Loucy (cell line): ENCODE measurements around the gene TENM4.

ENCODE experiments used
- H2AFZ ChIP-seq: fragments of 200-600 bp; sonication (generic); 2 replicates; pipeline ENCODE4 v1.6.0; 2016; ENCODE audit warnings: antibody characterized with exemption, mild to moderate bottlenecking, low read length, moderate library complexity
- H3F3A ChIP-seq: fragments of 200-600 bp; 2 replicates; pipeline ENCODE4 v1.6.0; 2016; ENCODE audit warnings: antibody characterized with exemption, low read depth, mild to moderate bottlenecking
- H3K27me3 ChIP-seq: fragments of 200-600 bp; sonication (generic); 2 replicates; pipeline ENCODE4 v1.6.1; 2014; ENCODE audit warnings: low read length, mild to moderate bottlenecking; ENCODE audit not compliant: insufficient read depth, poor library complexity, severe bottlenecking
- H3K36me3 ChIP-seq: fragments of 200-600 bp; sonication (generic); 2 replicates; pipeline ENCODE4 v1.6.1; 2016; ENCODE audit warnings: low read length; ENCODE audit not compliant: insufficient read depth
- H3K4me1 ChIP-seq: fragments of 200-600 bp; sonication (generic); 2 replicates; pipeline ENCODE4 v1.5.1; 2014; ENCODE audit warnings: low read length, mild to moderate bottlenecking; ENCODE audit not compliant: insufficient read depth, poor library complexity, severe bottlenecking
- H3K4me2 ChIP-seq: fragments of 200-600 bp; sonication (generic); 2 replicates; pipeline ENCODE4 v1.6.0; 2014; ENCODE audit warnings: antibody characterized with exemption, low read length, low read depth, mild to moderate bottlenecking; ENCODE audit not compliant: poor library complexity, severe bottlenecking
- H3K4me3 ChIP-seq: fragments of 200-600 bp; sonication (generic); 2 replicates; pipeline ENCODE4 v1.5.1; 2014; ENCODE audit warnings: low read length, mild to moderate bottlenecking, mixed read lengths; ENCODE audit not compliant: poor library complexity, severe bottlenecking
- H3K79me2 ChIP-seq: fragments of 200-600 bp; sonication (generic); 2 replicates; pipeline ENCODE4 v1.6.1; 2014; ENCODE audit warnings: low read length; ENCODE audit not compliant: insufficient read depth
- H3K9ac ChIP-seq: fragments of 200-600 bp; sonication (generic); 2 replicates; pipeline ENCODE4 v1.6.0; 2014; ENCODE audit warnings: mild to moderate bottlenecking, low read depth, low read length, moderate library complexity; ENCODE audit not compliant: poor library complexity, severe bottlenecking
- H3K9me2 ChIP-seq: fragments of 200-600 bp; sonication (generic); replicated peaks from 2 replicates; pipeline ENCODE4 v1.6.1; 2016; ENCODE audit warnings: low read depth, low read length, mixed read lengths
- H3K9me3 ChIP-seq: fragments of 200-600 bp; sonication (generic); 2 replicates; pipeline ENCODE4 v1.6.1; 2014; ENCODE audit warnings: mild to moderate bottlenecking, antibody characterized with exemption, low read length, low read depth; ENCODE audit not compliant: insufficient read depth
- H4K20me1 ChIP-seq: fragments of 200-600 bp; sonication (generic); 2 replicates; pipeline ENCODE4 v1.6.0; 2014; ENCODE audit warnings: antibody characterized with exemption, low read length, mild to moderate bottlenecking; ENCODE audit not compliant: insufficient read depth, poor library complexity, severe bottlenecking
- CTCF ChIP-seq: fragments of 200-600 bp; sonication (generic); conservative IDR thresholded peaks from 2 replicates; pipeline ENCODE4 v1.5.1; 2014; ENCODE audit warnings: mild to moderate bottlenecking, antibody characterized with exemption, low read length
- EZH2phosphoT487 ChIP-seq: fragments of 200-600 bp; IDR thresholded peaks from 2 replicates; pipeline ENCODE4 v1.6.1; 2018; ENCODE audit warnings: antibody characterized with exemption, mild to moderate bottlenecking, moderate library complexity, borderline replicate concordance

TENM4 gene

GRCh38 chr11:79486242-79486984 is 45.6 kb upstream of the TENM4 start:
- Histone ChIP-seq H3K4me2 (no peak overlapping the region), H3F3A (no peaks in the 10 kb centered on the region), H3K9me2 (no peaks in the 10 kb centered on the region), H3K4me1 (no peaks in the 10 kb centered on the region), H3K36me3 (no peaks in the 10 kb centered on the region), H3K4me3 (no peak overlapping the region), H2AFZ (no peak overlapping the region), H3K79me2 (no peaks in the 10 kb centered on the region), H3K27me3 (no peaks in the 10 kb centered on the region), H4K20me1 (no peaks in the 10 kb centered on the region), H3K9me3 (no peaks in the 10 kb centered on the region), H3K9ac (no peak overlapping the region)
- TF ChIP-seq EZH2phosphoT487 (no peak), CTCF (no peak)

GRCh38 chr11:79485694-79486093 is 44.9 kb upstream of the TENM4 start:
- Histone ChIP-seq H3K4me1 (no peaks in the 10 kb centered on the region), H3K27me3 (no peaks in the 10 kb centered on the region), H3K9me3 (no peaks in the 10 kb centered on the region), H4K20me1 (no peaks in the 10 kb centered on the region), H3K4me3 (no peak overlapping the region), H3K36me3 (no peaks in the 10 kb centered on the region), H3F3A (no peaks in the 10 kb centered on the region), H3K9ac (no peak overlapping the region), H3K79me2 (no peaks in the 10 kb centered on the region), H3K9me2 (no peaks in the 10 kb centered on the region), H2AFZ (no peak overlapping the region), H3K4me2 (no peak overlapping the region)
- TF ChIP-seq CTCF: no peak
- TF ChIP-seq EZH2phosphoT487: no peak

GRCh38 chr11:79484872-79485271 is 44.0 kb upstream of the TENM4 start:
- Histone ChIP-seq H3K4me2 (no peak overlapping the region), H3K4me3 (no peak overlapping the region), H3K27me3 (no peaks in the 10 kb centered on the region), H3F3A (no peaks in the 10 kb centered on the region), H3K4me1 (no peaks in the 10 kb centered on the region), H3K79me2 (no peaks in the 10 kb centered on the region), H3K9me2 (no peaks in the 10 kb centered on the region), H2AFZ (no peak overlapping the region), H3K9ac (no peak overlapping the region), H3K9me3 (no peaks in the 10 kb centered on the region), H4K20me1 (no peaks in the 10 kb centered on the region), H3K36me3 (no peaks in the 10 kb centered on the region)
- no peak for TF ChIP-seq EZH2phosphoT487
- no peak for TF ChIP-seq CTCF
